WERI-Rb-1 (cell line): ENCODE measurements around the gene UCN.

Experiments used
- DNase-seq: peaks from one replicate; pipeline ENCODE4 v3.0.0-alpha.2; 2020
- H3K27ac ChIP-seq: fragments of 250-450 bp; sonication (Bioruptor Pico); 2 replicates; pipeline ENCODE4 v1.5.1; 2020; ENCODE audit warnings: mild to moderate bottlenecking, moderate library complexity
- H3K27me3 ChIP-seq: fragments of 250-450 bp; sonication (Bioruptor Pico); 2 replicates; pipeline ENCODE4 v1.5.1; 2021; ENCODE audit warnings: mild to moderate bottlenecking, low read depth, moderate library complexity; ENCODE audit not compliant: insufficient read depth, severe bottlenecking
- H3K36me3 ChIP-seq: fragments of 250-450 bp; sonication (Bioruptor Pico); 2 replicates; pipeline ENCODE4 v1.5.1; 2020; ENCODE audit warnings: mild to moderate bottlenecking, moderate library complexity
- H3K4me3 ChIP-seq: 2 replicates; pipeline ENCODE4 v1.5.1; 2011; ENCODE audit warnings: low read depth, mild to moderate bottlenecking, control low read depth, low read length
- H3K9me3 ChIP-seq: fragments of 250-450 bp; sonication (Bioruptor Pico); 2 replicates; pipeline ENCODE4 v1.5.1; 2021; ENCODE audit warnings: mild to moderate bottlenecking, moderate library complexity; ENCODE audit not compliant: severe bottlenecking
- TF ChIP-seq, protein P1 (sequence below): IDR thresholded peaks from 2 replicates; pipeline ENCODE4 v1.5.1; 2011; ENCODE audit warnings: low read depth, mild to moderate bottlenecking, control low read depth, inconsistent platforms, low read length

UCN gene

DNA sequence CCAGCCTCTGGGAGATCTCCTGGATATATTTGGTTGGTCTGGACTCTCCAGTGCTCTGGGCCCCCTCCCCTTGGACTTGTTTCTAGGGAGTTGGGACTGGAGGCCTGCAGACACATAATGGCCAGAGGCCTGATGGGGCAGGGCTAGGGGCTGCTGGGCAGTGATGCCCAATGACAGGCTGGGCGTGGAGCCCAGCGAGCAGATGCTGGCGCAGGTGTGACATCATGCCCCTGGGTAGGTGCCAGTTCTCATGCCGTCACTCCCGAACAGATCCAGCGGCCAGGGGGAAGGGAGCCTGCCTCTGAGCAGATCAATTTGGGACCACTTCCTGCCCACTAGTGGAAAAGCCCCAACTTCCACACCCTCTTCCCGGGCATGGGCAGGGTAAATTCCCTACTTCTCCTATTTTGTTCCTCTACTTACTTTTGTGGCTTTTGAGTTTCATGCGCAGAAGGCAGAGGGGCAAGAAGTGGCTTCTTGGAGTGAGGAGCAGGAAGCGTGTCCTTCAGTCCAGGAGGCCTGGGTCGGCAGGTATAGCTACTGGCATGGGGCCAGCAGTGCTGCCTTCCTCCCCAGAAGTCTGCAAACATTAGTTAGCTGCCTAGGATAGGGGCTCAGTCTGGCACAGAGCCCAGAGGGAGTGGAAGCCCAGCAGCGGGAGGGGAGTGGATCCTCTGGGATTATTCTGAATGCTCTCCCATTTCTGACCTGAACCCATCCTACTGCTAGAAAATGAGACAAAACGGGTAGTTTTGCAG lies 8.6 kb upstream of the UCN start:
- Histone ChIP-seq H3K27ac (no peak overlapping the region), H3K27me3 (no peaks in the 10 kb centered on the region), H3K36me3 (no peaks in the 10 kb centered on the region), H3K9me3 (no peaks in the 10 kb centered on the region), H3K4me3 (no peak overlapping the region)
- TF ChIP-seq, protein P1, sequence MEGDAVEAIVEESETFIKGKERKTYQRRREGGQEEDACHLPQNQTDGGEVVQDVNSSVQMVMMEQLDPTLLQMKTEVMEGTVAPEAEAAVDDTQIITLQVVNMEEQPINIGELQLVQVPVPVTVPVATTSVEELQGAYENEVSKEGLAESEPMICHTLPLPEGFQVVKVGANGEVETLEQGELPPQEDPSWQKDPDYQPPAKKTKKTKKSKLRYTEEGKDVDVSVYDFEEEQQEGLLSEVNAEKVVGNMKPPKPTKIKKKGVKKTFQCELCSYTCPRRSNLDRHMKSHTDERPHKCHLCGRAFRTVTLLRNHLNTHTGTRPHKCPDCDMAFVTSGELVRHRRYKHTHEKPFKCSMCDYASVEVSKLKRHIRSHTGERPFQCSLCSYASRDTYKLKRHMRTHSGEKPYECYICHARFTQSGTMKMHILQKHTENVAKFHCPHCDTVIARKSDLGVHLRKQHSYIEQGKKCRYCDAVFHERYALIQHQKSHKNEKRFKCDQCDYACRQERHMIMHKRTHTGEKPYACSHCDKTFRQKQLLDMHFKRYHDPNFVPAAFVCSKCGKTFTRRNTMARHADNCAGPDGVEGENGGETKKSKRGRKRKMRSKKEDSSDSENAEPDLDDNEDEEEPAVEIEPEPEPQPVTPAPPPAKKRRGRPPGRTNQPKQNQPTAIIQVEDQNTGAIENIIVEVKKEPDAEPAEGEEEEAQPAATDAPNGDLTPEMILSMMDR, result no peak
- DNase-seq, result no peak

DNA sequence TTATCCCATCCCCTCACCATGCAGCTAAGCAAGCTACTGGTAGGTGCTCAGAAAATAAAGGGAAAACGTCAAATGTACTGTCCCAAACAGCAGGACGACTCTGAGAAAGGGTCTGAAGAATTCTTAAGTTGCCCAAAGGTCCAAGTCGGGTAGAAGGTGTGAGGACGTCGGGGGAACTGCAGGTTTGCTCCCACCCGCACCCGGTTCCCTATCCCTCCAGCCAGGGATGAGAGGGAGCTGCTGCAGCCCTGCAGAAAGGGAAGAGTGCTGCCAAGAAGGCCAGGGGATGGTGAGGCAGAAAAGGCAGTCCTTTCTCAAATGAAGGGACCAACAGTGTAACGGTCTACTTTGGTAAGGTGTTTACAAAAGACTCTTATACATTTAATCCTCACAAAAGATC lies 6.9 kb upstream of the UCN start:
- TF ChIP-seq, protein P1, result no peak
- DNase-seq, result no peak
- no peak overlapping the region for H3K4me3 ChIP-seq
- no peaks in the 10 kb centered on the region for H3K27me3 ChIP-seq
- no peaks in the 10 kb centered on the region for H3K9me3 ChIP-seq
- no peaks in the 10 kb centered on the region for H3K36me3 ChIP-seq
- no peak overlapping the region for H3K27ac ChIP-seq

DNA sequence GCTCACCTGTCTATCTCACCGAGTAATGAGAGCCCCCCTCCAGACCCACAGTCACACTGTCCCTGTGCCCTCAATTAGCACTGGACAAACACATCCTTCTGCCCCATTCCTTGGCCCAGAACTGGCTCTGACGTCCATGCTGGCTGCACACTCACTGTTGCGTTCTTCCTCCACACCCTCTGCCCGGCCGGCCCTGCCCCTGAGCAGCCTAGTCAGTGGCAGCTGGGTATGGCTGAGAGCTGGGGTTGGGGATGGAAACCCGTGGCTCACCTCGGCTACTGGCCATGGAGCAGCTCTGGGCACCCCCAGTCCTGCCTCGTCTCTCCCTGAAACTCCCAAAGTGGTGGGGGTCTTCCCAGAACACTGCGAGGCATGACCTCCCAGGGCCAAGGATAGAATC lies 6.5 kb upstream of the UCN start:
- H3K27ac ChIP-seq, result no peak overlapping the region
- no peaks in the 10 kb centered on the region for H3K27me3 ChIP-seq
- no peak overlapping the region for H3K4me3 ChIP-seq
- no peak for DNase-seq
- H3K9me3 ChIP-seq, result no peaks in the 10 kb centered on the region
- TF ChIP-seq, protein P1, result no peak
- no peaks in the 10 kb centered on the region for H3K36me3 ChIP-seq

DNA sequence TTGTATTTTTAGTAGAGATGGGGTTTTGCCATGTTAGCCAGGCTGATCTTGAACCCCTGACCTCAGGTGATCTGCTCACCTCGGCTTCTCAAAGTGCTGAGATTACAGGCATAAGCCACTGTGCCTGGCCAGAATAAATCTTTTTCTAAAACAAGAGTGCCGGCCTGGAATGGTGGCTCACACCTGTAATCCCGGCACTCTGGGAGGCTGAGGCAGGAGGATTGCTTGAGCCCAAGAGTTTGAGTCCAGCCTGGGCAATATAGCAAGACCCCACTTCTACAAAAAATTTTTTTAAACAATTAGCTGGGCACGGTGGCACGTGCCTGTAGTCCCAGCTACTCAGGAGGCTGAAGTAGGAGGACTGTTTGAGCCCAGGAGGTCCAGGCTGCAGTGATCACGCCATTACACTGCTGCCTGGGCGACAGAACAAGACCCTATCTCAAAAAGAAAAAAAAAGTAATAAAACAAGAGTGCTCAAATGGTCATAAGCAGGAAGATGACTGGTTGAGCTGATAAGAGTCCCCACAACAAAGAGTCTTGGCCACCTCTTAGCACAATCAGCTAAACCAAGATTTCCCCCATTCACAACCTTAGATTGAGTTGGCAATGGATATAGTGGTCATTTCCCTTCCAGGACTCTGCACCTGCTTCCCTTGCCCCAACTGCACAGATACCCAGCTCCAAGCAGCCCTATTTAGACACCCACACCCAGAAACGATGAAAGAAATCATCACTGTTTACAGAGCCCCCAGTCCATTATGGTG lies 5.8 kb upstream of the UCN start:
- H3K4me3 ChIP-seq, result no peak overlapping the region
- DNase-seq, result no peak
- no peaks in the 10 kb centered on the region for H3K36me3 ChIP-seq
- no peaks in the 10 kb centered on the region for H3K9me3 ChIP-seq
- no peaks in the 10 kb centered on the region for H3K27me3 ChIP-seq
- H3K27ac ChIP-seq, result no peak overlapping the region
- TF ChIP-seq, protein P1, result no peak

DNA sequence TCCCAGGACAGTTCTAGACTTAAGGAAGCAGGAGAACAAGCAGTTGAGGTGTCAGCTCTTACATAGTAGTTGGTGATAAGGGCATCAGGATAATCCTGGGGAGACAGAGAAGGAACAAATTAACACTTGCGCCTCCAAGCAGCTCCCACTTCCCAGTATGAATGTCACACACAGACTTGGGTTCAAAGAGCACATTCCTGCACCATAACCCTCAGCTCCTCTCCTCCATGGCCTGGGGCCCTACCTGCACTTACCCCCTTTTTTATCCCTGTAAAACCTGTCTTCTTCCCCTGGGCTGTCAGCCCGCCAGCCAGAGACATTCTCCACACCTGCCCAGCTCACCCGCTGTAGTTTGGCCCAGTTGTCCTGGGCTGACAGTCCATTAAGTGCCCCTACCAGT lies 3.9 kb upstream of the UCN start:
- no peak for DNase-seq
- H3K36me3 ChIP-seq, result no peaks in the 10 kb centered on the region
- TF ChIP-seq, protein P1, result no peak
- H3K27me3 ChIP-seq, result peaks cover 15% of the 10 kb centered on the region
- no peak overlapping the region for H3K27ac ChIP-seq
- H3K4me3 ChIP-seq, result no peak overlapping the region
- no peaks in the 10 kb centered on the region for H3K9me3 ChIP-seq
